WTC11 (cell line): ENCODE results near the gene HNF1A. TPM values are rescaled to one million over a fixed set of nuclear protein-coding genes. Genes with fewer than 3 reads are reported as not detected.

Experiments used
- ATAC-seq: fragments of 200-7000 bp; cut with Tn5 transposase; 2 replicates; pipeline ENCODE4 v1.10.0; 2021; ENCODE audit warnings: mild to moderate bottlenecking, moderate library complexity
- CTCF ChIA-PET: fragments of 300-600 bp; sonication (Branson Sonifier 250); formaldehyde crosslinking; loops from one replicate; lab custom pipeline; 2021; ENCODE audit warnings: antibody characterized with exemption; lab: Charles Lee
- POLR2A ChIA-PET: fragments of 350-600 bp; sonication (Branson Sonifier 250); formaldehyde crosslinking; loops from one replicate; lab custom pipeline; 2021; ENCODE audit warnings: antibody characterized with exemption; lab: Charles Lee
- DNase-seq: peaks from one replicate; pipeline ENCODE4 v3.0.0; 2021; ENCODE audit warnings: low spot score
- H3K27ac Mint-ChIP-seq: 2 replicates; pipeline ENCODE4 v1.8.0; 2021; ENCODE audit warnings: mixed read lengths
- H3K27me3 Mint-ChIP-seq: 2 replicates; pipeline ENCODE4 v1.8.0; 2021; ENCODE audit warnings: low read depth, mild to moderate bottlenecking, moderate library complexity, mixed read lengths
- H3K36me3 Mint-ChIP-seq: 2 replicates; pipeline ENCODE4 v1.8.0; 2021; ENCODE audit warnings: mixed read lengths
- H3K4me1 Mint-ChIP-seq: 2 replicates; pipeline ENCODE4 v1.8.0; 2022; ENCODE audit warnings: mixed read lengths
- H3K4me3 Mint-ChIP-seq: 2 replicates; pipeline ENCODE4 v1.8.0; 2021; ENCODE audit warnings: mild to moderate bottlenecking, moderate library complexity, mixed read lengths
- H3K9me3 Mint-ChIP-seq: 2 replicates; pipeline ENCODE4 v1.8.0; 2021; ENCODE audit warnings: mixed read lengths
- ARID4B ChIP-seq: sonication (generic); formaldehyde crosslinking; IDR thresholded peaks from 2 replicates; pipeline ENCODE4 v1.8.0; 2023; ENCODE audit warnings: missing genetic modification reagents, mild to moderate bottlenecking, borderline replicate concordance
- CBFB ChIP-seq: sonication (generic); formaldehyde crosslinking; IDR thresholded peaks from 2 replicates; pipeline ENCODE4 v1.8.1; 2022; ENCODE audit warnings: mild to moderate bottlenecking, low read depth, missing genetic modification reagents
- CREM ChIP-seq: sonication (generic); formaldehyde crosslinking; IDR thresholded peaks from 2 replicates; pipeline ENCODE4 v1.8.1; 2022; ENCODE audit warnings: mild to moderate bottlenecking, missing genetic modification reagents, moderate library complexity
- E2F1 ChIP-seq: sonication (generic); formaldehyde crosslinking; IDR thresholded peaks from 2 replicates; pipeline ENCODE4 v1.8.0; 2022; ENCODE audit warnings: mild to moderate bottlenecking, missing genetic modification reagents
- ELF4 ChIP-seq: sonication (generic); formaldehyde crosslinking; IDR thresholded peaks from 2 replicates; pipeline ENCODE4 v1.8.1; 2022; ENCODE audit warnings: low read depth, mild to moderate bottlenecking, moderate library complexity, missing genetic modification reagents
- FOXJ3 ChIP-seq: sonication (generic); formaldehyde crosslinking; IDR thresholded peaks from 2 replicates; pipeline ENCODE4 v1.9.0; 2021; ENCODE audit warnings: missing genetic modification reagents, mild to moderate bottlenecking, borderline replicate concordance
- FOXP1 ChIP-seq: sonication (generic); formaldehyde crosslinking; IDR thresholded peaks from 2 replicates; pipeline ENCODE4 v1.8.0; 2022; ENCODE audit warnings: missing genetic modification reagents, mild to moderate bottlenecking, moderate library complexity, borderline replicate concordance
- GRHL2 ChIP-seq: fragments of 250-450 bp; sonication (Bioruptor Pico); IDR thresholded peaks from 2 replicates; pipeline ENCODE4 v1.8.0; 2022; ENCODE audit warnings: mild to moderate bottlenecking, moderate library complexity; ENCODE audit not compliant: insufficient replicate concordance, severe bottlenecking
- IRF1 ChIP-seq: sonication (generic); formaldehyde crosslinking; IDR thresholded peaks from 2 replicates; pipeline ENCODE4 v1.8.0; 2023; ENCODE audit warnings: missing genetic modification reagents
- JAZF1 ChIP-seq: fragments of 250-450 bp; sonication (Bioruptor Pico); IDR thresholded peaks from 2 replicates; pipeline ENCODE4 v1.9.0; 2021; ENCODE audit warnings: moderate library complexity, mild to moderate bottlenecking, inconsistent platforms
- MYBL2 ChIP-seq: sonication (generic); formaldehyde crosslinking; IDR thresholded peaks from 2 replicates; pipeline ENCODE4 v1.8.1; 2023; ENCODE audit warnings: mild to moderate bottlenecking, moderate library complexity, missing genetic modification reagents
- NR3C1 ChIP-seq: sonication (generic); formaldehyde crosslinking; conservative IDR thresholded peaks from 2 replicates; pipeline ENCODE4 v1.8.1; 2023; ENCODE audit warnings: low read depth, mild to moderate bottlenecking, missing genetic modification reagents
- PRDM15 ChIP-seq: sonication (generic); formaldehyde crosslinking; IDR thresholded peaks from 2 replicates; pipeline ENCODE4 v1.8.0; 2022; ENCODE audit warnings: missing genetic modification reagents
- PREB ChIP-seq: sonication (generic); formaldehyde crosslinking; IDR thresholded peaks from 2 replicates; pipeline ENCODE4 v1.8.1; 2022; ENCODE audit warnings: mild to moderate bottlenecking, missing genetic modification reagents, moderate library complexity, borderline replicate concordance
- SOX15 ChIP-seq: fragments of 250-450 bp; sonication (Bioruptor Pico); IDR thresholded peaks from 2 replicates; pipeline ENCODE4 v1.9.0; 2021; ENCODE audit warnings: mild to moderate bottlenecking
- SP1 ChIP-seq: sonication (generic); formaldehyde crosslinking; conservative IDR thresholded peaks from 2 replicates; pipeline ENCODE4 v1.8.1; 2022; ENCODE audit warnings: missing genetic modification reagents
- TP53 ChIP-seq: sonication (generic); formaldehyde crosslinking; IDR thresholded peaks from 2 replicates; pipeline ENCODE4 v1.8.1; 2023; ENCODE audit warnings: mild to moderate bottlenecking, missing genetic modification reagents
- ZBTB21 ChIP-seq: sonication (generic); formaldehyde crosslinking; IDR thresholded peaks from 2 replicates; pipeline ENCODE4 v1.8.1; 2023; ENCODE audit warnings: mild to moderate bottlenecking, missing genetic modification reagents, borderline replicate concordance
- ZBTB43 ChIP-seq: sonication (generic); formaldehyde crosslinking; IDR thresholded peaks from 2 replicates; pipeline ENCODE4 v1.8.1; 2023; ENCODE audit warnings: mild to moderate bottlenecking, missing genetic modification reagents
- ZNF232 ChIP-seq: sonication (generic); formaldehyde crosslinking; IDR thresholded peaks from 2 replicates; pipeline ENCODE4 v1.8.0; 2022; ENCODE audit warnings: mild to moderate bottlenecking, missing genetic modification reagents
- ZNF416 ChIP-seq: fragments of 250-450 bp; sonication (Bioruptor Pico); IDR thresholded peaks from 2 replicates; pipeline ENCODE4 v1.9.0; 2021; ENCODE audit warnings: mild to moderate bottlenecking, inconsistent platforms
- ZNF423 ChIP-seq: fragments of 250-450 bp; sonication (Bioruptor Pico); IDR thresholded peaks from 2 replicates; pipeline ENCODE4 v2.1.2; 2022; ENCODE audit warnings: mild to moderate bottlenecking, moderate library complexity
- total RNA-seq: library from RNA; stranded (reverse); gene quantifications from 3 replicates; pipeline ENCODE4 v1.2.3, GENCODE V29; 2021

HNF1A gene
- total RNA-seq, 1 experiment from 2014 or later, result not detected

GRCh38 chr12:121013715-121014114 is 35.4 kb downstream of the HNF1A start (continued):
- TF ChIP-seq IRF1 (CRISPR knock-in tag), result no peak
- TF ChIP-seq NR3C1 (CRISPR knock-in tag), result no peak

- POLR2A ChIA-PET, result interaction anchor here (0.6 kb wide), 1 partner anchor 1127 kb away, joined by 5 read pairs; no protein-coding TSS in a partner anchor
- H3K4me1 Mint-ChIP-seq, result peaks cover 10% of the 10 kb centered on the region
- DNase-seq (peak; percentile 95), ATAC-seq (peak; percentile 97)
- H3K27ac Mint-ChIP-seq, result peak within 1 kb of the TSS; percentile 98
- peak within 1 kb of the TSS; percentile 100 for H3K4me3 Mint-ChIP-seq
- no peaks in the 10 kb centered on the region for H3K9me3 Mint-ChIP-seq
- no peaks in the 10 kb centered on the region; the same call in 1 of the 2 replicates for H3K27me3 Mint-ChIP-seq
- CTCF ChIA-PET, result interaction anchor here (0.6 to 3.1 kb wide), 5 partner anchors 10 to 537 kb away, joined by 3 to 17 read pairs (median 4); no protein-coding TSS in a partner anchor
- H3K36me3 Mint-ChIP-seq, result peaks cover 7% of the 10 kb centered on the region
- TF ChIP-seq TP53 (CRISPR knock-in tag) (no peak), ZBTB21 (peak; percentile 78; the same call in 1 of the 2 replicates), SP1 (CRISPR knock-in tag) (peak; percentile 84), ZBTB43 (CRISPR knock-in tag) (no peak), PREB (CRISPR knock-in tag) (no peak), FOXP1 (CRISPR knock-in tag) (0 out of 2 replicates have a peak, but pooled peaks have one; percentile 66), MYBL2 (0 out of 2 replicates have a peak, but pooled peaks have one; percentile 27), E2F1 (no peak), PRDM15 (CRISPR knock-in tag) (no peak), JAZF1 (CRISPR knock-in tag) (no peak), CBFB (no peak), ELF4 (no peak), ZNF423 (CRISPR knock-in tag) (no peak), ARID4B (no peak), CREM (CRISPR knock-in tag) (peak; percentile 90; the same call in 1 of the 2 replicates), GRHL2 (CRISPR knock-in tag) (no peak), ZNF232 (peak; percentile 54; the same call in 1 of the 2 replicates), SOX15 (CRISPR knock-in tag) (no peak), ZNF416 (CRISPR knock-in tag) (no peak), FOXJ3 (CRISPR knock-in tag) (no peak)
These were observed 37.8 kb downstream of the HNF1A start, which contains the start of gene C12orf43 for GRCh38 chr12:121015825-121016766. Gene C12orf43 (minus strand): TSS chr12:121016487. CDS start chr12:121016474, 13 bp downstream.
